DND-41 (cell line): ENCODE data around the gene IL6R.

Experiments
- ATAC-seq: fragments of 200-7000 bp; cut with Tn5 transposase; 3 replicates; pipeline ENCODE4 v1.9.1; 2021; ENCODE audit warnings: low read depth; ENCODE audit not compliant: insufficient read depth
- DNase-seq: peaks from one replicate; pipeline ENCODE4 v3.0.0-alpha.2; 2020
- H2AFZ ChIP-seq: 2 replicates; pipeline ENCODE4 v1.6.0; 2012; ENCODE audit warnings: low read depth, low read length
- H3K27ac ChIP-seq: 2 replicates; pipeline ENCODE4 v1.5.1; 2012; ENCODE audit warnings: low read length, inconsistent platforms
- H3K27me3 ChIP-seq: fragments of 200-600 bp; sonication (generic); 2 replicates; pipeline ENCODE4 v1.6.0; 2012; ENCODE audit warnings: low read length, mild to moderate bottlenecking, inconsistent platforms; ENCODE audit not compliant: insufficient read depth, poor library complexity
- H3K36me3 ChIP-seq: 2 replicates; pipeline ENCODE4 v1.5.1; 2012; ENCODE audit warnings: low read length, inconsistent platforms; ENCODE audit not compliant: insufficient read depth
- H3K4me1 ChIP-seq: 2 replicates; pipeline ENCODE4 v1.5.1; 2012; ENCODE audit warnings: mild to moderate bottlenecking, low read length; ENCODE audit not compliant: insufficient read depth
- H3K4me2 ChIP-seq: 2 replicates; pipeline ENCODE4 v1.6.0; 2012; ENCODE audit warnings: mild to moderate bottlenecking, moderate library complexity, low read length, inconsistent platforms; ENCODE audit not compliant: insufficient read depth
- H3K4me3 ChIP-seq, 2 experiments: fragments of 200-600 bp in 1 of 2; shearing (Covaris generic) in 1 of 2; 2 replicates each; pipeline ENCODE4 v1.5.1; 2012 to 2016; ENCODE audit warnings: inconsistent platforms in 2 of 2, low read length in 2 of 2, mild to moderate bottlenecking in 2 of 2, low read depth in 1 of 2, moderate library complexity in 1 of 2
- H3K79me2 ChIP-seq: 2 replicates; pipeline ENCODE4 v1.6.0; 2012; ENCODE audit warnings: low read length, inconsistent platforms; ENCODE audit not compliant: insufficient read depth
- H3K9ac ChIP-seq: 2 replicates; pipeline ENCODE4 v1.6.0; 2012; ENCODE audit warnings: low read depth, mild to moderate bottlenecking, inconsistent platforms, low read length, moderate library complexity
- H3K9me3 ChIP-seq: 2 replicates; pipeline ENCODE4 v1.5.1; 2012; ENCODE audit warnings: low read length, moderate library complexity, mild to moderate bottlenecking, inconsistent platforms; ENCODE audit not compliant: insufficient read depth, severe bottlenecking
- H4K20me1 ChIP-seq: 2 replicates; pipeline ENCODE4 v1.6.0; 2012; ENCODE audit warnings: low read length; ENCODE audit not compliant: insufficient read depth
- CTCF ChIP-seq: IDR thresholded peaks from 2 replicates; pipeline ENCODE4 v1.5.1; 2012; ENCODE audit warnings: borderline replicate concordance, low read length, moderate library complexity, mild to moderate bottlenecking; ENCODE audit not compliant: poor library complexity, severe bottlenecking; ENCODE audit errors: extremely low read depth
- EZH2 ChIP-seq: IDR thresholded peaks from 3 replicates; pipeline ENCODE4 v1.6.1; 2012; ENCODE audit warnings: borderline replicate concordance, low read depth, mild to moderate bottlenecking, moderate library complexity, low read length, inconsistent platforms; ENCODE audit not compliant: severe bottlenecking

Gene IL6R

GRCh38 chr1:154402409-154402921 lies 2.7 kb upstream of the IL6R start:
- Histone ChIP-seq H3K4me2 (no peak overlapping the region), H3K9me3 (no peaks in the 10 kb centered on the region), H3K9ac (no peak overlapping the region), H3K36me3 (no peaks in the 10 kb centered on the region), H2AFZ (no peak overlapping the region), H3K27ac (no peak overlapping the region), H3K79me2 (no peaks in the 10 kb centered on the region), H3K27me3 (peaks cover 58% of the 10 kb centered on the region), H3K4me1 (peaks cover 17% of the 10 kb centered on the region), H3K4me3 (no peak overlapping the region), H4K20me1 (peaks cover 25% of the 10 kb centered on the region; the same call in 1 of the 2 replicates)
- TF ChIP-seq CTCF (no peak), EZH2 (no peak)
- ATAC-seq (no peak), DNase-seq (no peak)

GRCh38 chr1:154403261-154403943 lies 1.7 kb upstream of the IL6R start:
- Histone ChIP-seq H3K79me2 (no peaks in the 10 kb centered on the region), H3K4me1 (peaks cover 17% of the 10 kb centered on the region), H3K27ac (no peak overlapping the region), H2AFZ (no peak overlapping the region), H3K36me3 (no peaks in the 10 kb centered on the region), H3K4me3 (no peak overlapping the region), H3K9ac (no peak overlapping the region), H3K4me2 (no peak overlapping the region), H3K9me3 (no peaks in the 10 kb centered on the region), H3K27me3 (peaks cover 64% of the 10 kb centered on the region), H4K20me1 (peaks cover 25% of the 10 kb centered on the region; the same call in 1 of the 2 replicates)
- ATAC-seq: peak; percentile 80
- peak; percentile 61 for DNase-seq
- TF ChIP-seq EZH2 (peak; percentile 27), CTCF (no peak)

- no peak overlapping the region for H3K27ac ChIP-seq
- no peak overlapping the region for H2AFZ ChIP-seq
- H3K4me3 ChIP-seq: no peak overlapping the region
- peaks cover 25% of the 10 kb centered on the region; the same call in 1 of the 2 replicates for H4K20me1 ChIP-seq
- peaks cover 17% of the 10 kb centered on the region for H3K4me1 ChIP-seq
- H3K79me2 ChIP-seq: no peaks in the 10 kb centered on the region
- DNase-seq (no peak), ATAC-seq (no peak)
- H3K27me3 ChIP-seq: peaks cover 66% of the 10 kb centered on the region
- H3K9me3 ChIP-seq: no peaks in the 10 kb centered on the region
- no peaks in the 10 kb centered on the region for H3K36me3 ChIP-seq
- H3K9ac ChIP-seq: no peak overlapping the region
- TF ChIP-seq EZH2 (no peak), CTCF (no peak)
- no peak overlapping the region for H3K4me2 ChIP-seq
Measured at GRCh38 chr1:154403983-154404382, 1.2 kb upstream of the IL6R start.
